SJSA1 (cell line): ENCODE results near the gene TMEM163. TPM values are rescaled to one million over a fixed set of nuclear protein-coding genes. Genes with fewer than 3 reads are reported as not detected.

Experiments
- DNase-seq, 2 experiments: peaks; one replicate each; pipeline ENCODE4 v3.0.0-alpha.2; 2015 to 2020; ENCODE audit warnings: low spot score in 2 of 2, low read depth in 1 of 2
- H3K27ac ChIP-seq: fragments of 250-450 bp; sonication (Bioruptor Pico); 2 replicates; pipeline ENCODE4 v1.5.1; 2020; ENCODE audit warnings: mild to moderate bottlenecking, moderate library complexity
- H3K27me3 ChIP-seq: fragments of 250-450 bp; sonication (Bioruptor Pico); replicated peaks from 2 replicates; pipeline ENCODE4 v1.5.1; 2020; ENCODE audit warnings: mild to moderate bottlenecking, moderate library complexity
- H3K36me3 ChIP-seq: fragments of 250-450 bp; sonication (Bioruptor Pico); 2 replicates; pipeline ENCODE4 v1.5.1; 2020; ENCODE audit warnings: mild to moderate bottlenecking
- H3K4me1 ChIP-seq: fragments of 250-450 bp; sonication (Bioruptor Pico); replicated peaks from 2 replicates; pipeline ENCODE4 v1.6.1; 2021; ENCODE audit warnings: mild to moderate bottlenecking
- H3K4me3 ChIP-seq: fragments of 250-450 bp; sonication (Bioruptor Pico); 2 replicates; pipeline ENCODE4 v1.5.1; 2020; ENCODE audit warnings: mild to moderate bottlenecking
- H3K9me3 ChIP-seq: fragments of 250-450 bp; sonication (Bioruptor Pico); replicated peaks from 2 replicates; pipeline ENCODE4 v1.5.1; 2020; ENCODE audit warnings: mild to moderate bottlenecking
- total RNA-seq: library from RNA; depleted of rRNA; stranded (reverse); fragments of >200 nt; shearing (Covaris generic); gene quantifications from 2 replicates; pipeline ENCODE4 v1.2.3, GENCODE V29; 2014

TMEM163 gene
- total RNA-seq, 1 experiment from 2014 or later, result not detected

- no peak for DNase-seq
- Histone ChIP-seq H3K9me3 (no peaks in the 10 kb centered on the region), H3K27me3 (no peaks in the 10 kb centered on the region), H3K4me1 (no peaks in the 10 kb centered on the region), H3K27ac (no peak overlapping the region), H3K36me3 (no peaks in the 10 kb centered on the region), H3K4me3 (no peak overlapping the region)
These were observed 277.5 kb downstream of the TMEM163 start for GRCh38 chr2:134441153-134441863.

- no peak for DNase-seq
- Histone ChIP-seq H3K27ac (no peak overlapping the region), H3K36me3 (no peaks in the 10 kb centered on the region), H3K4me3 (no peak overlapping the region), H3K4me1 (no peaks in the 10 kb centered on the region), H3K9me3 (no peaks in the 10 kb centered on the region), H3K27me3 (no peaks in the 10 kb centered on the region)
These were observed 278.4 kb downstream of the TMEM163 start for GRCh38 chr2:134440336-134440909.

GRCh38 chr2:134438371-134438770 lies 280.4 kb downstream of the TMEM163 start:
- no peaks in the 10 kb centered on the region for H3K9me3 ChIP-seq
- no peaks in the 10 kb centered on the region for H3K27me3 ChIP-seq
- H3K4me1 ChIP-seq, result no peaks in the 10 kb centered on the region
- no peak overlapping the region for H3K27ac ChIP-seq
- no peaks in the 10 kb centered on the region for H3K36me3 ChIP-seq
- no peak for DNase-seq
- no peak overlapping the region for H3K4me3 ChIP-seq

- H3K9me3 ChIP-seq, result no peaks in the 10 kb centered on the region
- H3K4me1 ChIP-seq, result peaks cover 11% of the 10 kb centered on the region
- no peaks in the 10 kb centered on the region for H3K27me3 ChIP-seq
- no peak for DNase-seq
- H3K36me3 ChIP-seq, result no peaks in the 10 kb centered on the region
- H3K27ac ChIP-seq, result no peak overlapping the region
- H3K4me3 ChIP-seq, result no peak overlapping the region
These were observed 282.1 kb downstream of the TMEM163 start for GRCh38 chr2:134436706-134437105.

GRCh38 chr2:134435936-134436335 lies 282.9 kb downstream of the TMEM163 start:
- H3K9me3 ChIP-seq, result no peaks in the 10 kb centered on the region
- H3K36me3 ChIP-seq, result no peaks in the 10 kb centered on the region
- H3K4me3 ChIP-seq, result no peak overlapping the region
- H3K27me3 ChIP-seq, result no peaks in the 10 kb centered on the region
- no peak for DNase-seq
- H3K4me1 ChIP-seq, result peaks cover 16% of the 10 kb centered on the region
- no peak overlapping the region for H3K27ac ChIP-seq

GRCh38 chr2:134435505-134435904 lies 283.3 kb downstream of the TMEM163 start:
- H3K4me3 ChIP-seq, result no peak overlapping the region
- H3K4me1 ChIP-seq, result peaks cover 16% of the 10 kb centered on the region
- H3K27ac ChIP-seq, result no peak overlapping the region
- no peaks in the 10 kb centered on the region for H3K9me3 ChIP-seq
- DNase-seq, result no peak
- H3K36me3 ChIP-seq, result no peaks in the 10 kb centered on the region
- no peaks in the 10 kb centered on the region for H3K27me3 ChIP-seq

GRCh38 chr2:134433979-134434378 lies 284.8 kb downstream of the TMEM163 start:
- no peak overlapping the region for H3K27ac ChIP-seq
- no peaks in the 10 kb centered on the region for H3K27me3 ChIP-seq
- no peaks in the 10 kb centered on the region for H3K9me3 ChIP-seq
- peaks cover 16% of the 10 kb centered on the region for H3K4me1 ChIP-seq
- no peaks in the 10 kb centered on the region for H3K36me3 ChIP-seq
- DNase-seq, result no peak
- no peak overlapping the region for H3K4me3 ChIP-seq

- Histone ChIP-seq H3K4me3 (no peak overlapping the region), H3K9me3 (no peaks in the 10 kb centered on the region), H3K4me1 (peaks cover 16% of the 10 kb centered on the region), H3K27me3 (no peaks in the 10 kb centered on the region), H3K27ac (no peak overlapping the region), H3K36me3 (no peaks in the 10 kb centered on the region)
- DNase-seq, result no peak
These were observed 285.3 kb downstream of the TMEM163 start for GRCh38 chr2:134433469-134433868.

- DNase-seq, result no peak
- Histone ChIP-seq H3K27ac (peak overlapping the region; percentile 43; the same call in 1 of the 2 replicates), H3K9me3 (no peaks in the 10 kb centered on the region), H3K27me3 (no peaks in the 10 kb centered on the region), H3K4me1 (peaks cover 16% of the 10 kb centered on the region), H3K36me3 (no peaks in the 10 kb centered on the region), H3K4me3 (no peak overlapping the region)
These were observed 286.3 kb downstream of the TMEM163 start for GRCh38 chr2:134432435-134432883.

GRCh38 chr2:134431838-134432434 lies 286.9 kb downstream of the TMEM163 start:
- Histone ChIP-seq H3K4me3 (no peak overlapping the region), H3K4me1 (peaks cover 16% of the 10 kb centered on the region), H3K36me3 (no peaks in the 10 kb centered on the region), H3K27ac (peak overlapping the region; percentile 43), H3K9me3 (no peaks in the 10 kb centered on the region), H3K27me3 (no peaks in the 10 kb centered on the region)
- peak in 1 of 2 experiments; percentile 44 for DNase-seq

- no peak overlapping the region for H3K4me3 ChIP-seq
- no peak overlapping the region for H3K27ac ChIP-seq
- no peaks in the 10 kb centered on the region for H3K27me3 ChIP-seq
- H3K9me3 ChIP-seq, result no peaks in the 10 kb centered on the region
- no peaks in the 10 kb centered on the region for H3K36me3 ChIP-seq
- no peak for DNase-seq
- peaks cover 16% of the 10 kb centered on the region for H3K4me1 ChIP-seq
These were observed 288.9 kb downstream of the TMEM163 start for GRCh38 chr2:134429886-134430285.

GRCh38 chr2:134426721-134427120 lies 292.1 kb downstream of the TMEM163 start:
- DNase-seq, result no peak
- Histone ChIP-seq H3K4me3 (no peak overlapping the region), H3K27me3 (no peaks in the 10 kb centered on the region), H3K9me3 (no peaks in the 10 kb centered on the region), H3K4me1 (peaks cover 4% of the 10 kb centered on the region), H3K36me3 (no peaks in the 10 kb centered on the region), H3K27ac (no peak overlapping the region)

GRCh38 chr2:134425724-134426496 lies 292.9 kb downstream of the TMEM163 start:
- Histone ChIP-seq H3K36me3 (no peaks in the 10 kb centered on the region), H3K27me3 (no peaks in the 10 kb centered on the region), H3K4me3 (no peak overlapping the region), H3K27ac (no peak overlapping the region), H3K9me3 (no peaks in the 10 kb centered on the region), H3K4me1 (no peaks in the 10 kb centered on the region; the same call in 1 of the 2 replicates)
- no peak for DNase-seq
